K562 (cell line): ENCODE results near the gene OSBPL3. TPM values are rescaled to one million over a fixed set of nuclear protein-coding genes. Genes with fewer than 3 reads are reported as not detected.

ENCODE experiments used
- ATAC-seq: fragments of 200-7000 bp; cut with Tn5 transposase; 3 replicates; pipeline ENCODE4 v1.9.1; 2020; ENCODE audit warnings: moderate library complexity
- BruUV-seq: library from RNA; stranded (reverse); fragments of 400-500 nt; replicated peaks from 2 replicates; lab custom pipeline; 2021; lab: Mats Ljungman, UMichigan
- CTCF ChIA-PET: fragments of 300-600 bp; formaldehyde crosslinking; extraction: SDS; loops from one replicate; lab custom pipeline; 2021; ENCODE audit warnings: low intra/inter-chr PET ratio; lab: Yijun Ruan, JAX
- POLR2A ChIA-PET: fragments of 300-600, 350-650 bp; sonication (Branson Sonifier 250); formaldehyde crosslinking; extraction: SDS; loops from one replicate; lab custom pipeline; 2021; ENCODE audit warnings: antibody characterized with exemption, inconsistent platforms; lab: Yijun Ruan, JAX
- DNase-seq, 4 experiments: peaks; one replicate each; pipeline versions ENCODE4 v3.0.0 to v3.0.0-alpha.2; 2011 to 2018; ENCODE audit warnings: low spot score in 3 of 4, mixed read lengths in 3 of 4; ENCODE audit errors: extremely low read depth in 1 of 4
- FAIRE-seq: peaks from 2 replicates; lab custom pipeline; 2011; peaks lifted over from hg19 to GRCh38; lab: Jason Lieb, UNC
- H2AFZ ChIP-seq: 2 replicates; pipeline ENCODE4 v1.6.0; 2011; ENCODE audit warnings: low read depth, low read length, control low read depth, inconsistent platforms
- H3K27ac ChIP-seq: fragments of 200-600 bp; 3 replicates; pipeline ENCODE4 v1.8.0; 2011; ENCODE audit warnings: low read depth, mild to moderate bottlenecking, control low read depth, inconsistent platforms, low read length, moderate library complexity, mixed read lengths; ENCODE audit errors: extremely low read depth
- H3K27me3 ChIP-seq, 2 experiments: fragments of 300-600 bp in 1 of 2; 2 replicates in 1 of 2; 3 replicates in 1 of 2; pipeline versions ENCODE4 v1.6.0 to v1.8.0; 2011; ENCODE audit warnings: inconsistent platforms in 2 of 2, low read length in 2 of 2, mild to moderate bottlenecking in 1 of 2, mixed read lengths in 1 of 2, moderate library complexity in 1 of 2; ENCODE audit not compliant: control insufficient read depth in 2 of 2, insufficient read depth in 2 of 2
- H3K36me3 ChIP-seq: fragments of 300-600 bp; 3 replicates; pipeline ENCODE4 v1.8.0; 2011; ENCODE audit warnings: mild to moderate bottlenecking, low read length, inconsistent platforms; ENCODE audit not compliant: control insufficient read depth, insufficient read depth
- H3K4me1 ChIP-seq, 2 experiments: fragments of 200-600 bp in 1 of 2; replicated peaks in 1 of 2; 2 replicates in 1 of 2; 3 replicates in 1 of 2; pipeline versions ENCODE4 v1.5.1 to v1.8.0; 2011; ENCODE audit warnings: inconsistent platforms in 2 of 2, low read length in 2 of 2, mild to moderate bottlenecking in 1 of 2, mixed read lengths in 1 of 2, moderate library complexity in 1 of 2; ENCODE audit not compliant: control insufficient read depth in 2 of 2, insufficient read depth in 2 of 2
- H3K4me2 ChIP-seq: 2 replicates; pipeline ENCODE4 v1.6.1; 2011; ENCODE audit warnings: low read length, control low read depth, inconsistent platforms, mixed read lengths; ENCODE audit not compliant: insufficient read depth
- H3K4me3 ChIP-seq: fragments of 200-600 bp; sonication (generic), shearing (Covaris generic); 2 replicates; pipeline ENCODE4 v1.5.1; 2016; ENCODE audit warnings: control low read depth, inconsistent platforms
- H3K79me2 ChIP-seq: fragments of 200-600 bp; 3 replicates; pipeline ENCODE4 v1.8.0; 2011; ENCODE audit warnings: low read length, inconsistent platforms; ENCODE audit not compliant: control insufficient read depth, insufficient read depth
- H3K9ac ChIP-seq, 2 experiments: 2 replicates each; pipeline versions ENCODE4 v1.6.0 to v1.6.1; 2011; ENCODE audit warnings: low read depth in 2 of 2, low read length in 2 of 2, control low read depth in 1 of 2, inconsistent platforms in 1 of 2, mild to moderate bottlenecking in 1 of 2, mixed read lengths in 1 of 2; ENCODE audit not compliant: insufficient read depth in 1 of 2
- H3K9me1 ChIP-seq: one replicate; pipeline ENCODE4 v1.6.0; 2011; ENCODE audit warnings: inconsistent platforms, mild to moderate bottlenecking, low read length, moderate library complexity; ENCODE audit not compliant: control insufficient read depth, insufficient read depth
- H3K9me3 ChIP-seq: replicated peaks from 2 replicates; pipeline ENCODE4 v1.5.1; 2011; ENCODE audit warnings: low read depth, low read length, inconsistent platforms; ENCODE audit not compliant: control insufficient read depth, insufficient read depth
- H4K20me1 ChIP-seq: replicated peaks from 2 replicates; pipeline ENCODE4 v1.6.1; 2011; ENCODE audit warnings: low read length, inconsistent platforms, mixed read lengths; ENCODE audit not compliant: control insufficient read depth, insufficient read depth
- C11orf30 ChIP-seq: fragments of 450-650 bp; IDR thresholded peaks from 2 replicates; pipeline ENCODE4 v1.6.1; 2016; ENCODE audit warnings: low read depth, mild to moderate bottlenecking
- CTCF ChIP-seq, 3 experiments: IDR thresholded peaks in 2 of 3; conservative IDR thresholded peaks in 1 of 3; 2 replicates each; pipeline ENCODE4 v1.5.1; 2011 to 2012; ENCODE audit warnings: low read length in 3 of 3, mild to moderate bottlenecking in 3 of 3, control low read depth in 2 of 3, improper control_type of control experiment in 1 of 3, inconsistent platforms in 1 of 3, low read depth in 1 of 3, mixed read lengths in 1 of 3, moderate library complexity in 1 of 3; ENCODE audit not compliant: insufficient read depth in 2 of 3
- EP400 ChIP-seq: fragments of 450-650 bp; IDR thresholded peaks from 2 replicates; pipeline ENCODE4 v1.6.1; 2017; ENCODE audit warnings: antibody characterized with exemption, mild to moderate bottlenecking, moderate library complexity
- GABPB2 ChIP-seq: fragments of 250-450 bp; sonication (Bioruptor Pico); conservative IDR thresholded peaks from 2 replicates; pipeline ENCODE4 v1.5.1; 2021; ENCODE audit warnings: mild to moderate bottlenecking
- GTF2B ChIP-seq: IDR thresholded peaks from 2 replicates; pipeline ENCODE4 v1.6.1; 2011; ENCODE audit not compliant: insufficient read length; ENCODE audit errors: extremely low read depth
- HLTF ChIP-seq: fragments of 450-650 bp; IDR thresholded peaks from 2 replicates; pipeline ENCODE4 v1.6.1; 2016
- TAF15 ChIP-seq: fragments of 200-400 bp; formaldehyde crosslinking; IDR thresholded peaks from 2 replicates; pipeline ENCODE4 v1.6.1; 2017; ENCODE audit warnings: mild to moderate bottlenecking, low read depth, low read length, moderate library complexity
- VEZF1 ChIP-seq: fragments of 200-800 bp; sonication (Bioruptor generic); IDR thresholded peaks from 2 replicates; pipeline ENCODE4 v1.6.1; 2017; ENCODE audit warnings: missing genetic modification characterization, missing compliant biosample characterization
- WGBS: fragments of 100-300 bp; shearing (Covaris generic); methylation state at CpG from one replicate; pipeline ENCODE4 v1.1.6; 2016; ENCODE audit warnings: low coverage, mixed read lengths; ENCODE audit not compliant: insufficient coverage; ENCODE audit errors: missing lambda C conversion rate; 5-methylcytosine and 5-hydroxymethylcytosine counted together
- in situ Hi-C: fragments of 300-500 bp; cut with MboI; formaldehyde crosslinking; loops from 4 replicates; pipeline ENCODE4 v1.15.0; 2018; ENCODE audit warnings: inconsistent platforms, mixed read lengths
- intact Hi-C: fragments of 100-400 bp; cut with micrococcal nuclease; formaldehyde crosslinking; loops from 2 replicates; pipeline ENCODE4 v1.14.2; 2022
- polyA plus RNA-seq, 8 experiments: library from polyadenylated mRNA; depleted of rRNA in 4 of 8; stranded (reverse) in 5 of 8; unstranded in 3 of 8; fragments of >200 nt; fragmentation: Nextera tagmentation in 2 of 8; fragmentation: Illumina TruSeq in 1 of 8; extraction: Ambion mirVana in 2 of 8; extraction: Trizol in 1 of 8; gene quantifications; 2 replicates each; pipeline versions ENCODE4 v1.2.1 to v1.2.3, GENCODE V29; 2011 to 2014; ENCODE audit warnings: inconsistent platforms in 1 of 8, missing spikeins in 1 of 8
- total RNA-seq, 7 experiments: library from RNA; depleted of rRNA in 6 of 7; stranded (reverse); fragments of >200 nt in 6 of 7; fragmentation: Illumina TruSeq in 2 of 7; extraction: Trizol in 2 of 7; gene quantifications; 2 replicates each; pipeline versions ENCODE4 v1.2.1 to v1.2.3, GENCODE V29; 2011 to 2021; ENCODE audit warnings: low replicate concordance in 1 of 7

OSBPL3 gene
- total and polyA plus RNA-seq, 9 of the 15 experiments (the other 6 are each of a cell fraction or from before 2014, with no cell fraction given), result 4.8 to 37.2 (median 26.5) TPM

GRCh38 chr7:24962418-24962962, 17.5 kb downstream of the OSBPL3 start:
- WGBS, result 60% methylated on average over 2 of the region's 4 CpGs
- Histone ChIP-seq H3K9me1 (no peaks in the 10 kb centered on the region), H3K27me3 (no peaks in the 10 kb centered on the region), H3K9ac (no peak overlapping the region), H3K79me2 (peaks cover 97% of the 10 kb centered on the region), H3K9me3 (no peaks in the 10 kb centered on the region), H3K4me3 (no peak overlapping the region), H3K4me1 (peaks cover 6 to 38% of the 10 kb centered on the region in 2 experiments), H3K36me3 (no peaks in the 10 kb centered on the region), H3K27ac (no peak overlapping the region), H3K4me2 (no peak overlapping the region), H4K20me1 (peaks cover 12% of the 10 kb centered on the region; the same call in 1 of the 2 replicates), H2AFZ (no peak overlapping the region)
- ChIA-PET POLR2A (interaction anchor here (1.1 kb wide), 1 partner anchor 17 kb away, joined by 4 read pairs; no protein-coding TSS in a partner anchor), CTCF (no interaction called here)
- FAIRE-seq, result no peak
- BruUV-seq, result no TSS peak
- TF ChIP-seq CTCF (IDR thresholded peaks at IDR 0.05 in 2 of 3, conservative IDR thresholded peaks at IDR 0.05 in 1 of 3; ENCODE audit: insufficient read depth in 2 of 3, low read depth in 1 of 3, low read length in 3 of 3) (no peak), C11orf30 (no peak), TAF15 (no peak), EP400 (no peak), GTF2B (no peak), VEZF1 (CRISPR knock-in tag) (no peak), HLTF (no peak), GABPB2 (no peak)
- no peak for DNase-seq
- intact Hi-C loops, result no loop called here
- ATAC-seq, result no peak
- in situ Hi-C loops, result no loop called here
